Tibial nerve (tissue), 4 donors: ENCODE measurements around the gene PDZRN3.

ENCODE experiments used
- EP300 ChIP-seq, 2 donors: sonication (generic); formaldehyde crosslinking; IDR thresholded peaks; one replicate each; pipeline ENCODE4 v1.6.1; 2017; ENCODE audit warnings: antibody characterized with exemption in 2 of 2, mild to moderate bottlenecking in 1 of 2
- POLR2A ChIP-seq, 2 donors: fragments of 450-650 bp; IDR thresholded peaks; one replicate each; pipeline ENCODE4 v1.6.1; 2017; ENCODE audit warnings: antibody characterized with exemption in 2 of 2, mild to moderate bottlenecking in 2 of 2, moderate library complexity in 2 of 2
- TF ChIP-seq, protein P1 (sequence below), 5 experiments: fragments of 200-600 bp in 3 of 5; fragments of 450-650 bp in 2 of 5; sonication (generic) in 3 of 5; IDR thresholded peaks; one replicate each; pipeline ENCODE4 v1.5.1; 2016 to 2019; ENCODE audit warnings: antibody characterized with exemption in 5 of 5, mild to moderate bottlenecking in 3 of 5, moderate library complexity in 2 of 5

DNA sequence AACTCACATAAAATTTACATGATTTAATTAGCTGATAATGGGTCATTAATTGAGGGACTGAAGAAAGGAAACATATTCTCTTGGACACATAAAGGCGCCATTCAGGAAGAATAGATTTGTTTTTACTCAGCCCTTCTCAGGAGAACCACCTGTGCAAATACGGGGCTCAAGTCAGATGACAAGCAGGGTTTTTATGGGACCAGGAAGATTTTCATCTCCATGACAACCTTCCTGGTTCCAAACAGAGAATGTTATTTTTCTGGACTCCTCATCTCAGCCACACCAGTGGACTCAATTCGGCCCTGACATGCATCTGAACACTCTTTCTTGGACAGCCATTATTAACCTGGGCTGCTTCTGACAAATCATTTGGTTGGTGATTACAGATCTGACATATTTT is 120.5 kb downstream of the PDZRN3 start:
- TF ChIP-seq, protein P1, sequence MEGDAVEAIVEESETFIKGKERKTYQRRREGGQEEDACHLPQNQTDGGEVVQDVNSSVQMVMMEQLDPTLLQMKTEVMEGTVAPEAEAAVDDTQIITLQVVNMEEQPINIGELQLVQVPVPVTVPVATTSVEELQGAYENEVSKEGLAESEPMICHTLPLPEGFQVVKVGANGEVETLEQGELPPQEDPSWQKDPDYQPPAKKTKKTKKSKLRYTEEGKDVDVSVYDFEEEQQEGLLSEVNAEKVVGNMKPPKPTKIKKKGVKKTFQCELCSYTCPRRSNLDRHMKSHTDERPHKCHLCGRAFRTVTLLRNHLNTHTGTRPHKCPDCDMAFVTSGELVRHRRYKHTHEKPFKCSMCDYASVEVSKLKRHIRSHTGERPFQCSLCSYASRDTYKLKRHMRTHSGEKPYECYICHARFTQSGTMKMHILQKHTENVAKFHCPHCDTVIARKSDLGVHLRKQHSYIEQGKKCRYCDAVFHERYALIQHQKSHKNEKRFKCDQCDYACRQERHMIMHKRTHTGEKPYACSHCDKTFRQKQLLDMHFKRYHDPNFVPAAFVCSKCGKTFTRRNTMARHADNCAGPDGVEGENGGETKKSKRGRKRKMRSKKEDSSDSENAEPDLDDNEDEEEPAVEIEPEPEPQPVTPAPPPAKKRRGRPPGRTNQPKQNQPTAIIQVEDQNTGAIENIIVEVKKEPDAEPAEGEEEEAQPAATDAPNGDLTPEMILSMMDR (IDR thresholded peaks at IDR 0.05) = no peak
- TF ChIP-seq POLR2A (IDR thresholded peaks at IDR 0.05) (no peak), EP300 (IDR thresholded peaks at IDR 0.05) (no peak)
